HEK293 (cell line): ENCODE results near the gene GPR35.

Source experiments
- CTCF ChIA-PET: fragments of 350-600 bp; formaldehyde crosslinking; extraction: SDS; loops from one replicate; lab custom pipeline; 2021; ENCODE audit warnings: antibody characterized with exemption; lab: Yijun Ruan, JAX
- POLR2A ChIA-PET: fragments of 300-600 bp; formaldehyde crosslinking; extraction: SDS; loops from one replicate; lab custom pipeline; 2020; ENCODE audit warnings: antibody characterized with exemption, inconsistent platforms; lab: Yijun Ruan, JAX
- H3K27ac ChIP-seq: fragments of 200-500 bp; sonication (Bioruptor generic); 2 replicates; pipeline ENCODE4 v1.5.1; 2014; ENCODE audit warnings: low read depth, low read length, control low read depth, inconsistent platforms; ENCODE audit errors: extremely low read depth
- H3K36me3 ChIP-seq, 2 experiments: fragments of 200-500 bp in 1 of 2; sonication (Bioruptor generic) in 1 of 2; 1 replicate in 1 of 2; 2 replicates in 1 of 2; pipeline ENCODE4 v1.5.1; 2014 to 2017; ENCODE audit warnings: inconsistent platforms in 2 of 2, low read length in 2 of 2; ENCODE audit not compliant: control insufficient read depth in 2 of 2, insufficient read depth in 1 of 2
- H3K4me1 ChIP-seq: fragments of 200-500 bp; sonication (Bioruptor generic); 2 replicates; pipeline ENCODE4 v1.5.1; 2014; ENCODE audit warnings: mild to moderate bottlenecking, low read length, inconsistent platforms; ENCODE audit not compliant: control insufficient read depth, insufficient read depth
- H3K4me3 ChIP-seq: 2 replicates; pipeline ENCODE4 v1.5.1; 2011; ENCODE audit warnings: low read depth, mild to moderate bottlenecking, control low read depth, low read length, moderate library complexity
- H3K9me3 ChIP-seq: fragments of 200-500 bp; sonication (Bioruptor generic); 2 replicates; pipeline ENCODE4 v1.5.1; 2014; ENCODE audit warnings: low read depth, low read length, inconsistent platforms; ENCODE audit not compliant: control insufficient read depth, insufficient read depth
- CTCF ChIP-seq: fragments of 450-650 bp; formaldehyde crosslinking; IDR thresholded peaks from 2 replicates; pipeline ENCODE4 v1.5.1; 2016; ENCODE audit warnings: missing biosample characterization, missing genetic modification characterization
- ELK4 ChIP-seq: IDR thresholded peaks from 2 replicates; pipeline ENCODE4 v1.6.1; 2011; ENCODE audit warnings: mild to moderate bottlenecking, low read depth, low read length, borderline replicate concordance
- KLF9 ChIP-seq: fragments of 450-650 bp; formaldehyde crosslinking; IDR thresholded peaks from 2 replicates; pipeline ENCODE4 v1.5.1; 2016; ENCODE audit warnings: missing biosample characterization, missing genetic modification characterization, low read depth
- PBX3 ChIP-seq: sonication (generic); formaldehyde crosslinking; IDR thresholded peaks from 2 replicates; pipeline ENCODE4 v1.8.1; 2022; ENCODE audit warnings: mild to moderate bottlenecking, moderate library complexity, missing genetic modification reagents
- TRIM28 ChIP-seq: IDR thresholded peaks from 2 replicates; pipeline ENCODE4 v1.6.1; 2011; ENCODE audit warnings: low read length, control low read depth, borderline replicate concordance
- ZBTB17 ChIP-seq: fragments of 450-650 bp; formaldehyde crosslinking; IDR thresholded peaks from 2 replicates; pipeline ENCODE4 v1.5.1; 2016; ENCODE audit warnings: missing biosample characterization, missing genetic modification characterization
- ZBTB6 ChIP-seq: fragments of 450-650 bp; formaldehyde crosslinking; IDR thresholded peaks from 2 replicates; pipeline ENCODE4 v1.5.1; 2017; ENCODE audit warnings: missing biosample characterization, missing genetic modification characterization
- ZFHX2 ChIP-seq: fragments of 450-650 bp; formaldehyde crosslinking; conservative IDR thresholded peaks from 2 replicates; pipeline ENCODE4 v1.5.1; 2016; ENCODE audit warnings: missing biosample characterization, missing genetic modification characterization
- ZFP3 ChIP-seq: fragments of 450-650 bp; formaldehyde crosslinking; IDR thresholded peaks from 2 replicates; pipeline ENCODE4 v1.5.1; 2016; ENCODE audit warnings: low read depth, missing biosample characterization, missing genetic modification characterization
- ZNF10 ChIP-seq: fragments of 450-650 bp; formaldehyde crosslinking; IDR thresholded peaks from 2 replicates; pipeline ENCODE4 v1.5.1; 2017; ENCODE audit warnings: missing biosample characterization, missing genetic modification characterization
- ZNF140 ChIP-seq: fragments of 450-650 bp; formaldehyde crosslinking; IDR thresholded peaks from 2 replicates; pipeline ENCODE4 v1.5.1; 2016; ENCODE audit warnings: missing biosample characterization, missing genetic modification characterization
- ZNF155 ChIP-seq: fragments of 450-650 bp; formaldehyde crosslinking; IDR thresholded peaks from 2 replicates; pipeline ENCODE4 v1.5.1; 2016; ENCODE audit warnings: missing biosample characterization, missing genetic modification characterization
- ZNF248 ChIP-seq: fragments of 450-650 bp; formaldehyde crosslinking; IDR thresholded peaks from 2 replicates; pipeline ENCODE4 v1.5.1; 2017; ENCODE audit warnings: missing biosample characterization, missing genetic modification characterization
- ZNF274 ChIP-seq, 2 experiments: fragments of 200-500 bp in 1 of 2; fragments of 450-650 bp in 1 of 2; sonication (Bioruptor generic) in 1 of 2; formaldehyde crosslinking in 1 of 2; IDR thresholded peaks; 2 replicates each; pipeline versions ENCODE4 v1.5.1 to v1.6.1; 2014 to 2016; ENCODE audit warnings: borderline replicate concordance in 1 of 2, inconsistent platforms in 1 of 2, low read length in 1 of 2, missing biosample characterization in 1 of 2, missing genetic modification characterization in 1 of 2
- ZNF311 ChIP-seq: fragments of 450-650 bp; formaldehyde crosslinking; IDR thresholded peaks from 2 replicates; pipeline ENCODE4 v1.5.1; 2017; ENCODE audit warnings: missing biosample characterization, missing genetic modification characterization, borderline replicate concordance
- ZNF416 ChIP-seq: fragments of 450-650 bp; formaldehyde crosslinking; IDR thresholded peaks from 2 replicates; pipeline ENCODE4 v1.5.1; 2016; ENCODE audit warnings: missing biosample characterization, missing genetic modification characterization
- ZNF529 ChIP-seq: fragments of 450-650 bp; formaldehyde crosslinking; IDR thresholded peaks from 2 replicates; pipeline ENCODE4 v1.5.1; 2017; ENCODE audit warnings: missing genetic modification characterization, missing biosample characterization; ENCODE audit not compliant: insufficient replicate concordance
- ZNF571 ChIP-seq: fragments of 450-650 bp; formaldehyde crosslinking; IDR thresholded peaks from 2 replicates; pipeline ENCODE4 v1.5.0; 2017; ENCODE audit warnings: missing biosample characterization, missing genetic modification characterization
- ZNF596 ChIP-seq: fragments of 450-650 bp; IDR thresholded peaks from 2 replicates; pipeline ENCODE4 v1.5.0; 2018; ENCODE audit warnings: missing biosample characterization, mild to moderate bottlenecking, missing genetic modification characterization, moderate library complexity
- ZNF610 ChIP-seq: fragments of 450-650 bp; formaldehyde crosslinking; IDR thresholded peaks from 2 replicates; pipeline ENCODE4 v1.5.1; 2016; ENCODE audit warnings: missing biosample characterization, missing genetic modification characterization, borderline replicate concordance
- ZNF692 ChIP-seq: fragments of 450-650 bp; formaldehyde crosslinking; IDR thresholded peaks from 2 replicates; pipeline ENCODE4 v1.5.1; 2016; ENCODE audit warnings: missing biosample characterization, missing genetic modification characterization
- ZNF707 ChIP-seq: fragments of 450-650 bp; formaldehyde crosslinking; IDR thresholded peaks from 2 replicates; pipeline ENCODE4 v1.5.1; 2016; ENCODE audit warnings: missing biosample characterization, missing genetic modification characterization
- ZNF747 ChIP-seq: fragments of 450-650 bp; formaldehyde crosslinking; IDR thresholded peaks from 2 replicates; pipeline ENCODE4 v1.5.1; 2016; ENCODE audit warnings: missing biosample characterization, missing genetic modification characterization
- ZNF830 ChIP-seq: fragments of 450-650 bp; IDR thresholded peaks from 2 replicates; pipeline ENCODE4 v1.5.0; 2018; ENCODE audit warnings: missing biosample characterization, missing genetic modification characterization, low read depth, mild to moderate bottlenecking, moderate library complexity
- ZSCAN23 ChIP-seq: fragments of 450-650 bp; formaldehyde crosslinking; IDR thresholded peaks from 2 replicates; pipeline ENCODE4 v1.5.1; 2016; ENCODE audit warnings: missing biosample characterization, missing genetic modification characterization

The GPR35 gene

GRCh38 chr2:240644859-240645301 lies 19.6 kb downstream of the GPR35 start:
- H3K36me3 ChIP-seq = no peaks in the 10 kb centered on the region
- H3K4me3 ChIP-seq = no peak overlapping the region
- no peaks in the 10 kb centered on the region for H3K9me3 ChIP-seq
- ChIA-PET POLR2A (no interaction called here), CTCF (no interaction called here)
- no peak overlapping the region for H3K27ac ChIP-seq
- no peak for TF ChIP-seq ZNF155 (tag by site-specific recombination)
- TF ChIP-seq CTCF (tag by site-specific recombination) = no peak
- no peak for TF ChIP-seq ZNF274 (IDR thresholded peaks at IDR 0.05; ENCODE audit: low read length)
- TF ChIP-seq ZNF274 (tag by site-specific recombination; IDR thresholded peaks at IDR 0.05; ENCODE audit: borderline replicate concordance) = no peak
- TF ChIP-seq ZNF610 = no peak
- no peak for TF ChIP-seq KLF9 (tag by site-specific recombination)
- TF ChIP-seq ZNF311 (tag by site-specific recombination) = no peak
- no peak for TF ChIP-seq ZNF707
- TF ChIP-seq ZBTB6 (tag by site-specific recombination) = no peak
- no peak for TF ChIP-seq PBX3 (CRISPR knock-in tag)
- no peak for TF ChIP-seq ZFHX2 (tag by site-specific recombination)
- TF ChIP-seq ZNF10 (tag by site-specific recombination) = no peak
- no peak for TF ChIP-seq ZNF692 (tag by site-specific recombination)
- no peak for TF ChIP-seq ZNF140
- no peak for TF ChIP-seq ZFP3 (tag by site-specific recombination)
- TF ChIP-seq TRIM28 = no peak
- no peak for TF ChIP-seq ZNF571 (tag by site-specific recombination)
- no peak for TF ChIP-seq ELK4
- no peak for TF ChIP-seq ZNF416 (tag by site-specific recombination)
- H3K4me1 ChIP-seq = no peaks in the 10 kb centered on the region

- Histone ChIP-seq H3K9me3 (no peaks in the 10 kb centered on the region), H3K4me1 (no peaks in the 10 kb centered on the region), H3K36me3 (no peaks in the 10 kb centered on the region), H3K27ac (no peak overlapping the region), H3K4me3 (no peak overlapping the region)
- ChIA-PET CTCF (no interaction called here), POLR2A (no interaction called here)
- TF ChIP-seq ZBTB17 (no peak), ZSCAN23 (tag by site-specific recombination) (no peak), ZNF596 (tag by site-specific recombination) (no peak), ZNF529 (tag by site-specific recombination) (no peak), ZNF248 (tag by site-specific recombination) (no peak), ZNF747 (tag by site-specific recombination) (no peak), ZNF830 (tag by site-specific recombination) (no peak), ZNF274 (IDR thresholded peaks at IDR 0.05; ENCODE audit: low read length) (no peak), ZNF274 (tag by site-specific recombination; IDR thresholded peaks at IDR 0.05; ENCODE audit: borderline replicate concordance) (no peak)
These were observed 20.1 kb downstream of the GPR35 start for GRCh38 chr2:240645346-240645745.
